HepG2 (cell line): ENCODE measurements around the gene PHF13. TPM values are rescaled to one million over a fixed set of nuclear protein-coding genes. Genes with fewer than 3 reads are reported as not detected.

Experiments
- BCL6 ChIP-seq: IDR thresholded peaks from 2 replicates; pipeline ENCODE4 v1.6.1; 2016; ENCODE audit warnings: missing genetic modification reagents, missing compliant biosample characterization
- CBX2 ChIP-seq, 2 experiments: fragments of 200-600 bp in 1 of 2; sonication (generic); formaldehyde crosslinking in 1 of 2; IDR thresholded peaks; 2 replicates each; pipeline versions ENCODE4 v1.7.0 to v1.8.1; 2018 to 2022; ENCODE audit warnings: low read depth in 2 of 2, low read length in 1 of 2, mild to moderate bottlenecking in 1 of 2, missing genetic modification reagents in 1 of 2
- EED ChIP-seq: sonication (generic); formaldehyde crosslinking; IDR thresholded peaks from 2 replicates; pipeline ENCODE4 v1.5.0; 2020; ENCODE audit warnings: mild to moderate bottlenecking, missing genetic modification reagents
- ESRRA ChIP-seq: sonication (generic); formaldehyde crosslinking; IDR thresholded peaks from 2 replicates; pipeline ENCODE4 v1.5.1; 2020; ENCODE audit warnings: mild to moderate bottlenecking, low read depth, missing genetic modification reagents
- HMG20B ChIP-seq: conservative IDR thresholded peaks from 2 replicates; pipeline ENCODE4 v1.6.1; 2016; ENCODE audit warnings: missing genetic modification reagents, missing compliant biosample characterization
- HMGXB3 ChIP-seq: sonication (generic); formaldehyde crosslinking; IDR thresholded peaks from 2 replicates; pipeline ENCODE4 v1.4.0; 2020; ENCODE audit warnings: missing genetic modification reagents, borderline replicate concordance
- IKZF4 ChIP-seq: sonication (generic); formaldehyde crosslinking; IDR thresholded peaks from 2 replicates; pipeline ENCODE4 v1.5.1; 2020; ENCODE audit warnings: borderline replicate concordance, mild to moderate bottlenecking, low read depth, missing genetic modification reagents; ENCODE audit errors: not compliant biosample characterization
- KLF12 ChIP-seq: sonication (generic); formaldehyde crosslinking; IDR thresholded peaks from 2 replicates; pipeline ENCODE4 v1.4.0; 2020; ENCODE audit warnings: missing genetic modification reagents, borderline replicate concordance
- MED13 ChIP-seq: sonication (generic); formaldehyde crosslinking; IDR thresholded peaks from 2 replicates; pipeline ENCODE4 v1.5.0; 2020; ENCODE audit warnings: missing genetic modification reagents
- NFIB ChIP-seq: sonication (generic); formaldehyde crosslinking; IDR thresholded peaks from 2 replicates; pipeline ENCODE4 v1.9.0; 2021; ENCODE audit warnings: missing genetic modification reagents, mild to moderate bottlenecking, borderline replicate concordance
- NPAS2 ChIP-seq: sonication (generic); formaldehyde crosslinking; IDR thresholded peaks from 2 replicates; pipeline ENCODE4 v1.8.0; 2022; ENCODE audit warnings: mild to moderate bottlenecking, missing genetic modification reagents, borderline replicate concordance
- RBM39 ChIP-seq: fragments of 200-400 bp; formaldehyde crosslinking; IDR thresholded peaks from one replicate; pipeline ENCODE4 v1.6.1; 2018; ENCODE audit warnings: antibody characterized with exemption, mild to moderate bottlenecking, low read depth, low read length; ENCODE audit not compliant: poor library complexity, severe bottlenecking
- RFXAP ChIP-seq: sonication (generic); formaldehyde crosslinking; IDR thresholded peaks from 2 replicates; pipeline ENCODE4 v1.4.0; 2020; ENCODE audit warnings: missing genetic modification reagents, borderline replicate concordance
- SNRNP70 ChIP-seq: fragments of 200-400 bp; formaldehyde crosslinking; IDR thresholded peaks from 2 replicates; pipeline ENCODE4 v1.6.1; 2017; ENCODE audit warnings: mild to moderate bottlenecking, low read depth, low read length, moderate library complexity
- TBP ChIP-seq: sonication (generic); formaldehyde crosslinking; IDR thresholded peaks from 2 replicates; pipeline ENCODE4 v1.5.0; 2020; ENCODE audit warnings: missing genetic modification reagents
- ZBTB7A ChIP-seq: sonication (generic); formaldehyde crosslinking; IDR thresholded peaks from 2 replicates; pipeline ENCODE4 v1.8.0; 2022; ENCODE audit warnings: mild to moderate bottlenecking, missing genetic modification reagents
- ZFX ChIP-seq: sonication (generic); formaldehyde crosslinking; IDR thresholded peaks from 2 replicates; pipeline ENCODE4 v1.4.0; 2020; ENCODE audit warnings: mild to moderate bottlenecking, low read depth, missing genetic modification reagents, moderate library complexity
- ZKSCAN5 ChIP-seq: sonication (generic); formaldehyde crosslinking; IDR thresholded peaks from 2 replicates; pipeline ENCODE4 v1.5.1; 2020; ENCODE audit warnings: mild to moderate bottlenecking, missing genetic modification reagents
- ZNF124 ChIP-seq: sonication (generic); formaldehyde crosslinking; IDR thresholded peaks from 2 replicates; pipeline ENCODE4 v1.4.0; 2020; ENCODE audit warnings: missing genetic modification reagents
- ZNF253 ChIP-seq: sonication (generic); formaldehyde crosslinking; IDR thresholded peaks from 2 replicates; pipeline ENCODE4 v1.8.0; 2022; ENCODE audit warnings: mild to moderate bottlenecking, missing genetic modification reagents, borderline replicate concordance
- ZNF333 ChIP-seq: sonication (generic); formaldehyde crosslinking; IDR thresholded peaks from 2 replicates; pipeline ENCODE4 v1.4.0; 2020; ENCODE audit warnings: mild to moderate bottlenecking, missing genetic modification reagents, borderline replicate concordance
- ZNF430 ChIP-seq: sonication (generic); formaldehyde crosslinking; IDR thresholded peaks from 2 replicates; pipeline ENCODE4 v1.9.0; 2021; ENCODE audit warnings: mild to moderate bottlenecking, missing genetic modification reagents
- ZNF558 ChIP-seq: sonication (generic); formaldehyde crosslinking; IDR thresholded peaks from 2 replicates; pipeline ENCODE4 v1.9.0; 2022; ENCODE audit warnings: mild to moderate bottlenecking, missing genetic modification reagents, borderline replicate concordance
- ZNF629 ChIP-seq: sonication (generic); formaldehyde crosslinking; conservative IDR thresholded peaks from 2 replicates; pipeline ENCODE4 v1.5.0; 2020; ENCODE audit warnings: missing genetic modification reagents
- ZNF660 ChIP-seq: sonication (generic); formaldehyde crosslinking; IDR thresholded peaks from 2 replicates; pipeline ENCODE4 v1.5.1; 2020; ENCODE audit warnings: mild to moderate bottlenecking, low read depth, missing genetic modification reagents, borderline replicate concordance
- ZNF816 ChIP-seq: sonication (generic); formaldehyde crosslinking; IDR thresholded peaks from 2 replicates; pipeline ENCODE4 v1.8.0; 2022; ENCODE audit warnings: missing genetic modification reagents, mild to moderate bottlenecking, borderline replicate concordance
- ZNF841 ChIP-seq: sonication (generic); formaldehyde crosslinking; IDR thresholded peaks from 2 replicates; pipeline ENCODE4 v1.8.1; 2023; ENCODE audit warnings: missing genetic modification reagents, borderline replicate concordance
- polyA plus RNA-seq, 8 experiments: library from polyadenylated mRNA; depleted of rRNA in 3 of 8; stranded (reverse) in 7 of 8; unstranded in 1 of 8; fragments of >200 nt; fragmentation: Illumina TruSeq in 4 of 8; extraction: Trizol in 4 of 8; gene quantifications; 2 replicates each; pipeline versions ENCODE4 v1.2.1 to v1.2.3, GENCODE V29; 2011 to 2016; ENCODE audit warnings: low read depth in 4 of 8, missing spikeins in 1 of 8, mixed read lengths in 1 of 8; ENCODE audit not compliant: insufficient read depth in 1 of 8
- total RNA-seq, 5 experiments: library from RNA; depleted of rRNA; stranded (reverse); fragments of >200 nt; fragmentation: Illumina TruSeq; extraction: Trizol; gene quantifications; 2 replicates each; pipeline ENCODE4 v1.2.3, GENCODE V29; 2016; ENCODE audit warnings: low read depth in 1 of 5

Gene PHF13
- total and polyA plus RNA-seq, 2 of the 13 experiments (the other 11 are each of a cell fraction or from before 2014, with no cell fraction given) = 4.7 to 7.4 TPM

- TF ChIP-seq ZNF629 (CRISPR knock-in tag) (no peak), ZNF333 (CRISPR knock-in tag) (no peak), ZBTB7A (CRISPR knock-in tag) (no peak), ZNF253 (CRISPR knock-in tag) (no peak), ZNF816 (no peak), ZNF660 (no peak), TBP (no peak), ZFX (CRISPR knock-in tag) (no peak), BCL6 (CRISPR knock-in tag) (no peak), NPAS2 (CRISPR knock-in tag) (no peak), ZNF558 (CRISPR knock-in tag) (0 out of 2 replicates have a peak, but pooled peaks have one; percentile 24), SNRNP70 (no peak), ESRRA (CRISPR knock-in tag) (no peak), RFXAP (CRISPR knock-in tag) (no peak), RBM39 (no peak), HMG20B (CRISPR knock-in tag) (no peak), ZNF841 (CRISPR knock-in tag) (no peak), NFIB (CRISPR knock-in tag) (no peak), IKZF4 (CRISPR knock-in tag) (no peak), EED (CRISPR knock-in tag) (no peak), HMGXB3 (CRISPR knock-in tag) (no peak), KLF12 (no peak), ZNF430 (CRISPR knock-in tag) (no peak), ZNF124 (CRISPR knock-in tag) (no peak), CBX2 (IDR thresholded peaks at IDR 0.05; ENCODE audit: low read depth, low read length) (no peak), CBX2 (CRISPR knock-in tag; IDR thresholded peaks at IDR 0.05; ENCODE audit: low read depth) (no peak), ZKSCAN5 (CRISPR knock-in tag) (no peak), MED13 (CRISPR knock-in tag) (no peak)
Measured at GRCh38 chr1:6601049-6601922, 12.2 kb upstream of the PHF13 start (continued).
